ENCODE data around the gene AKAP5.
"Not testable (repeated sequence)": the region's sequence is repeated elsewhere in the genome, so short reads cannot be mapped to it uniquely, and the experiment has no call there.

AKAP5 gene

GRCh38 chr14:64504310-64504896, 39.1 kb downstream of the AKAP5 start, which contains the start of gene ZBTB1:
Gene ZBTB1, plus strand, starts transcription at chr14:64504770. Its CDS starts 16,735 bp downstream, at chr14:64521505.
- DNase-seq: peak; percentile 78

- peak; percentile 85 for DNase-seq
These were observed 39.8 kb downstream of the AKAP5 start for GRCh38 chr14:64504897-64505794.

GRCh38 chr14:64506721-64507120, 41.4 kb downstream of the AKAP5 start:
- DNase-seq: peak; percentile 30

- no peak for DNase-seq
These were observed 42.3 kb downstream of the AKAP5 start for GRCh38 chr14:64507376-64508156.

- DNase-seq: peak; percentile 56
These were observed 43.0 kb downstream of the AKAP5 start for GRCh38 chr14:64508215-64508776.

GRCh38 chr14:64509036-64509435, 43.7 kb downstream of the AKAP5 start:
- DNase-seq: no peak

- DNase-seq: peak; percentile 82
These were observed 45.7 kb downstream of the AKAP5 start for GRCh38 chr14:64510825-64511671.

- DNase-seq: no peak
These were observed 48.0 kb downstream of the AKAP5 start for GRCh38 chr14:64513271-64513670.

GRCh38 chr14:64515053-64515452, 49.8 kb downstream of the AKAP5 start:
- DNase-seq: no peak

- no peak for DNase-seq
These were observed 51.7 kb downstream of the AKAP5 start for GRCh38 chr14:64516969-64517368.

GRCh38 chr14:64517667-64518066, 52.4 kb downstream of the AKAP5 start:
- not testable (repeated sequence) for DNase-seq

GRCh38 chr14:64518229-64518628, 52.9 kb downstream of the AKAP5 start:
- DNase-seq: no peak

- no peak for DNase-seq
These were observed 55.4 kb downstream of the AKAP5 start for GRCh38 chr14:64520699-64521098.

GRCh38 chr14:64522591-64523355, 57.5 kb downstream of the AKAP5 start:
- DNase-seq: no peak
